Rectal smooth muscle tissue (tissue), 1 donor: Measurements from ENCODE around the gene TMEM121B.

Experiments used
- H3K27ac ChIP-seq: one replicate; pipeline ENCODE4 v1.7.0; 2013; ENCODE audit warnings: low read depth, low read length, inconsistent platforms
- H3K27me3 ChIP-seq: one replicate; pipeline ENCODE4 v1.7.0; 2013; ENCODE audit warnings: low read length; ENCODE audit not compliant: control insufficient read depth, insufficient read depth
- H3K36me3 ChIP-seq: one replicate; pipeline ENCODE4 v1.7.0; 2013; ENCODE audit warnings: low read length; ENCODE audit not compliant: control insufficient read depth, insufficient read depth
- H3K4me1 ChIP-seq: one replicate; pipeline ENCODE4 v1.7.0; 2013; ENCODE audit warnings: low read length; ENCODE audit not compliant: control insufficient read depth, insufficient read depth
- H3K4me3 ChIP-seq: one replicate; pipeline ENCODE4 v1.7.0; 2013; ENCODE audit warnings: low read length
- H3K9ac ChIP-seq: one replicate; pipeline ENCODE4 v1.7.0; 2013; ENCODE audit warnings: low read length

The TMEM121B gene

DNA sequence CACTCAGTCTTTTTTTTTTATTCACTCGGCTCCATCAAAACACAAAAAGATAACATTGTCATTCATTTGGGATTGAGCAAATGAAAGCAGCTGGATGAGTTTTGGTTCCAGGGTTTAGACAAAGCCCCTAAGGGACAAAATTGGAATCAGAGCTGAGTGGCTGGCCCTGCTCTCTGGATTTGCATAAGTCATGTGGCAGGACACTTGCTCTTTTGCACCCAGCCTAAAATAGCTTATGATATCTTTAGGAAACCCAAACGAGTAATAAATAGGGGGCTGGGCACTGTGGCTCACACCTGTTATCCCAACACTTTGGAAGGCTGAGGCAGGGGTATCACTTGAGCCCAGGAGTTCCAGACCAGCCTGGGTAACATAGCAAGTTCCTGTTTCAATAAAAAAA lies 11.0 kb upstream of the TMEM121B start:
- H3K4me1 ChIP-seq: no peaks in the 10 kb centered on the region
- no peaks in the 10 kb centered on the region for H3K36me3 ChIP-seq
- H3K27ac ChIP-seq: no peak overlapping the region
- H3K4me3 ChIP-seq: no peak overlapping the region
- no peaks in the 10 kb centered on the region for H3K27me3 ChIP-seq
- H3K9ac ChIP-seq: no peak overlapping the region

DNA sequence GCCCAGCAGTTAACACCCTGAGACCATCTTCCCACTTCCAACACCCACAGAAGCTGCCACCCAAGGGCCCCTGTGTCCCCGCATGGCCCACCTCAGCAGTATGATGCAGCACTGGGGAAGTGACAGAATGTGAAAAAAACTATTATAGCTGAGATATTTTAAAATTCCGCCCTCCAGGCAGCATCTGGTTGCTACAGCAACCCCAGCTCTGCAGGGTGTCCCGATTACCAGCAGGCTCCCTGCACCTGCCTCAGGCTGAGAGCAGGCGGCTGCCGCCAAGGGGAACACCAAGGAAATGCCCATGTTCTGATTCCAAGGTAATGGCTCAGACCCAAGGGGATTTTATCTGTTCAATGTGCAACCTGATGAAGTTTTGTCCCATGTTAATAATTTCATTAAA lies 10.5 kb upstream of the TMEM121B start:
- Histone ChIP-seq H3K27me3 (no peaks in the 10 kb centered on the region), H3K4me1 (no peaks in the 10 kb centered on the region), H3K36me3 (no peaks in the 10 kb centered on the region), H3K9ac (no peak overlapping the region), H3K27ac (no peak overlapping the region), H3K4me3 (no peak overlapping the region)

DNA sequence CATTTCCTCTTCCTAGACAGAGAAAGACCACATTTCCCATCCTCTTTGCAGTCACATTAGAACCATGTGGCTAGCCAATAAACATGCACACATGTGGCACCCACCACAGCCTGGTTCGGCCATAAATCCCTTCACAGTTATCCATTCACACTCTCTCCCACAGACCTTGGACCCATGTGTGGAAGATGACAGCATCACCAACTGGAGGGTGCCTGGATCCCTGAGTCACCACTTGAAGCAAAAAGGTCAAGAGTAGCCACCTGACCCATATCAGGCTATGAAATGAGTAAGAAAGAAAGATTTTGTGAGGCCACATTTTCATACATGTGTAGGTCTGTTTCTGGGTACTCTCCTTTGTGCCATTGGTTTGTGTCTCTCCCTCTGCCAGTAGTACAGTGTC lies 9.0 kb upstream of the TMEM121B start:
- Histone ChIP-seq H3K27ac (no peak overlapping the region), H3K36me3 (no peaks in the 10 kb centered on the region), H3K4me1 (no peaks in the 10 kb centered on the region), H3K9ac (no peak overlapping the region), H3K4me3 (no peak overlapping the region), H3K27me3 (no peaks in the 10 kb centered on the region)

DNA sequence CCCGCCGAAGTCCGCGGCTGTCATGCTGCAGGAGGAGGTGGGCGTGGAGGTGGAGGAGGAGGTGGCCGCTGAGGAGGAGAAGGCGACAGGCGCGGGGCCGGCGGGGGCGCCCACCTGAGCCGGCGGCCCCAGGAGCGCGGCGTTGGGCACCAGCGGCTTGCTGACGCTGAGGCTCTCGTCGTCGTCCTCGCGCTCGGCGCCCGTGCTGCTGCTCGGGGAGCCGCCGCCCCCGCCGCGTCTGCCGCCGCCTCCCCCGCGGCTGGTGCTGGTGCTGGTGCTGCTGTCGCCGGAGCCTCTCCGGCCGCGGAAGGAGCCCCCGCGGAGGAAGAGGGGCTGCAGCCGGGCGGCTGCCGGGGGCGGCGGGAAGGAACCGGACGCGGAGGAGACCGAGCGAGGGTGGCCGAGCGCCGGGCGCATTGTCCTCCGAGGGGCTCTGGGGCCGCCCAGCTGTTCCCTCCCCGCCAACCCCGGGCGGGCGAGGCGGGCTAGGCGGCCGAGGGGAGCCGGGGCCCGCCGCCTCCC lies 388 bp downstream of the TMEM121B start:
- Histone ChIP-seq H3K27ac (no peak overlapping the region), H3K9ac (no peak overlapping the region), H3K4me1 (no peaks in the 10 kb centered on the region), H3K27me3 (peaks cover 21% of the 10 kb centered on the region), H3K36me3 (no peaks in the 10 kb centered on the region), H3K4me3 (no peak overlapping the region)

DNA sequence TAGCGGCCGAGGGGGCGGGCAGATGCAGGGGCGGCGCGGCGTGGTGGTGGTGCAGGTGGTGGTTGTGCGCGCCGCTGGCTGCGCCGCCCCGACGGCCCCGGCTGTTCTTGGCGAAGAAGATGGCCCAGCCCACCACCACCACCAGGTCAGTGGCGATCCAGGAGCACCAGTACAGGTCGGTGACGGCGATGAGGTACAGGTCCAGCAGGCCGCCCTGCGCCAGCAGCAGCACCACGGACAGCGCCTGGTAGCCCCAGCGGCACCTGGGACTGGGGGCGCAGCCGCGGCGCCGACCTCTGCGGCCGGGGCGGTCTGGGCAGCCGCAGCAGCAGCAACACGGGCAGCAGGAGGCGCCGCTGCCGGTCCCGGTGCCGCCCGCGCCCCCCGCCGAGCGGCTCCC lies 879 bp downstream of the TMEM121B start:
- Histone ChIP-seq H3K27me3 (peaks cover 21% of the 10 kb centered on the region), H3K27ac (no peak overlapping the region), H3K36me3 (no peaks in the 10 kb centered on the region), H3K4me3 (no peak overlapping the region), H3K4me1 (no peaks in the 10 kb centered on the region), H3K9ac (no peak overlapping the region)

DNA sequence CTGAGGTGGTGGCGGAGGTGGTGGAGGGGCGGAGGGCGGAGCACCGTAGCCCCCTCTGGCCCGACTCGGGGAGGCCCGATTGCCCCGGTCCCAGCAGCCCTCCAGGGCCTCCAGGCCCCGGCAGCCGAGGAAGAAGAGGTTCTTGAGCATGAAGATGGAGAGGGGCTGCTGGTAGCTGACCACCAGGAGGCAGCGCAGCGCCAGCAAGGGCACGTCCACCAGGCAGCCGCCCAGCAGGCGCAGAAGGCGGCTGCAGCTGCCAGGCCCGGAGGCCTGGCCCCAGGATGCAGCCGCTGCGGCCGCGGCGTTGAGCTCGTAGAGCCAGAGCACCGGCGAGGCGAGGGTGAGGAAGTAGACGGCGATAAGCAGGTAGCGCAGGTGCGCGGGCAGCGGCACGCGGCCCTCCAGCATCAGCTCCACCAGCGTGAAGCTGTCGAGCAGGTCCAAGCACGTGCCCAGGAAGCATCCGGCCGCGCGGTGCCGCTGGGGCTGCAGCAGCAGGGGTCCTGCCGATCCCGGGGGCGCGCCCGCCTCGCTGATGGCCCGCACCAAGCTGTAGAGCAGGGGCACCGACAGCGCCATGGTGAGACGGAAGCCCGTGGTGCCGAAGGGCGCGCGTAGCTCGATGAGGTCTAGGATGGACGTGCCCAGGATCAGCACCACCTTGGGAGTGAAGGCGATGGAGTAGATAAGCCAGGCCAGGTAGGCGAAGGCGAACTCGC lies 1.5 kb downstream of the TMEM121B start:
- H3K27ac ChIP-seq: no peak overlapping the region
- H3K9ac ChIP-seq: no peak overlapping the region
- no peaks in the 10 kb centered on the region for H3K36me3 ChIP-seq
- H3K27me3 ChIP-seq: peaks cover 21% of the 10 kb centered on the region
- H3K4me3 ChIP-seq: no peak overlapping the region
- H3K4me1 ChIP-seq: no peaks in the 10 kb centered on the region

DNA sequence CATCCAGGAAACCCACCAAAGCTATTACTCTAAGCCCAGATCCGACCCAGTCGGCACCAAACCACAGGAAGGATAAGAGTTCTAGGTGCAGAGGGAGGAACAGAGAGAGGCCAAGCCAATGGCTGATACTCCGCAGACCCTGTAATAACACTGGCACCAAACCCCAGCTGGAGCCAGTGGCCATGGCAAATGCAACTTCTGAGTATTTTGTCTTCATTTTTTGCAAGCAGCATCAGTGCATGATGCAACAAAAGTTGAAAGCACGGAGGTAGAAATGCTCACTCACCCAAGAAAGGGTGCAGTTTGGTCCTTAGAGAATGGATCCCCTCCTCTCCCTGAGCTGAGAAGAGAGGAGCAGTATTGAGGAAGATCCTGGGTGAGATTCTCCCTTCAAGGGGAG lies 2.8 kb downstream of the TMEM121B start:
- no peak overlapping the region for H3K4me3 ChIP-seq
- no peaks in the 10 kb centered on the region for H3K4me1 ChIP-seq
- peaks cover 21% of the 10 kb centered on the region for H3K27me3 ChIP-seq
- H3K36me3 ChIP-seq: no peaks in the 10 kb centered on the region
- no peak overlapping the region for H3K27ac ChIP-seq
- no peak overlapping the region for H3K9ac ChIP-seq

DNA sequence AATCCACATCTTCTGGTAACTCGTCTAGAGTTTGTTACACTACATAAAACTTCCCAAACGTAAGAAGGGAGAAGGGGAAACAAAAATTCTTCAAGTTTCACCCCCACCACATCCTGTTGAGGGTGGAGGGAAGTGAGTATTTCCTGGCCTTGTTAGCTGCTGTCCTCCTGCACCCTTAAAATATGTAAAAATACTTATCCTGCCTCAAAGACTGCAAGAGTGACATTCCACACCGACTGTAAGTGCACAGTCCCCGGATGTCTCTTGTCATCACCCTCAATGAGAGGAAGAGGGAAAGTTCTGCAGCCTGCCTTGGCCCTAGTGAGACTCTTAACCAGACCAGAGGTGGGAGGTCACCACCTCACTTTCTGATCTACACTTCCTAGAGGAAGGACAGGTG lies 3.3 kb downstream of the TMEM121B start:
- H3K9ac ChIP-seq: no peak overlapping the region
- no peak overlapping the region for H3K4me3 ChIP-seq
- H3K36me3 ChIP-seq: no peaks in the 10 kb centered on the region
- no peak overlapping the region for H3K27ac ChIP-seq
- H3K27me3 ChIP-seq: peaks cover 21% of the 10 kb centered on the region
- no peaks in the 10 kb centered on the region for H3K4me1 ChIP-seq

DNA sequence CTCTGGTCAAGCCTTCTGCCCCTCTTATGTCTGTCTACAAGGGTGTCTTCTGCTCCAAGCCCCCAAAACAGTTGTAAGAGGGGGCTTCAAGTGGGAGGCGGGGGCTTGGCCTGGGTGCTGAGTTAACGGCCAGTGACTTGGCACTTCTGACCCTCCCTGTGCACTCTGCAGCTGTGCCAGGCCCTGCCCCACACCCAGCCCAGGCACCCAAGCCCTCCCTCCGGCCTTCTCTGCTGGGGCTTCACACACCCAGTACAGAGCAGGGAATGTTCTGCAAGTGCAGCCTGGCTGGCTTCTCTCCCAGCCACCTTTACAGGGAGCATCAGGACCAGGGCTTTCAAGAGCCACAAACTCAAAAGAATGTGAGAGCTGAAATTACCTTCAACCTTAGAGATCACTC lies 3.8 kb downstream of the TMEM121B start:
- H3K27me3 ChIP-seq: peaks cover 21% of the 10 kb centered on the region
- no peaks in the 10 kb centered on the region for H3K36me3 ChIP-seq
- H3K4me3 ChIP-seq: no peak overlapping the region
- H3K9ac ChIP-seq: no peak overlapping the region
- no peaks in the 10 kb centered on the region for H3K4me1 ChIP-seq
- H3K27ac ChIP-seq: no peak overlapping the region

DNA sequence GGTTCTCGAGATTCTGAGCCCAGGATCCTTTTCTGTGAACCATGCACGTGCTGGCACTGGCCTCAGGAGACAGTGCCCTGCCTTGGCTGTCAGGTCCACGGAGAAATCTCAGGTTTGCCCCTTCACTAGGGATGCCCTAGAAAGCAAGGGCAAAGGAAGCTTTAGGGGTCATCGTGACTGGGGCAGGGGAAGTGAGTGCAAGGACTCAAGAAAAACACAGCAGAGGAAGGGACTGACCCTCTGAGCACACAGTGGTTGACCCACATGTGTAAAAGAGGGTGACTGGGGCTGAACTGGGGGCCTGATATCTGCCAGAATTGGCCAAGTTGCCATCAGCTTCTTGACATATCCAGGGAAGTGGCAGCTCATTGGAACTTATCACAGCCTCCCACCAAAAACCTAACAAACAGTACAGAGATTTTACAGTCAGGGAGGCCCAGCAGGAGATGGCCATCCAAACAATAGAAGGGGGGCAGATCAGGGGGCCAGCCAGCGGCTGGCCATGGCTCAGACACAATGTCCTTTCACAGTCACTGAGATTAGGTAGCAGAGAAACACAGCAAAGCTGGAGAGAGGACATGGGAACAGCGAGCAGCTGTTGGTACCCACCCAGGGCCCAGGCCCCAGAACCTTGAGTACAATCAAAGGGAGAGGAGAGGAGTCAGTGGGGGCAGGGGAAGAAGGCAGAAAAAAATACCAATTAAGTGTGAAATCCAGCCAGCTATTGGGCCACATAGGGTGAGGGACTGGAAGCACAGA lies 4.4 kb downstream of the TMEM121B start:
- Histone ChIP-seq H3K4me1 (no peaks in the 10 kb centered on the region), H3K4me3 (no peak overlapping the region), H3K36me3 (no peaks in the 10 kb centered on the region), H3K27ac (no peak overlapping the region), H3K27me3 (peaks cover 16% of the 10 kb centered on the region), H3K9ac (no peak overlapping the region)

DNA sequence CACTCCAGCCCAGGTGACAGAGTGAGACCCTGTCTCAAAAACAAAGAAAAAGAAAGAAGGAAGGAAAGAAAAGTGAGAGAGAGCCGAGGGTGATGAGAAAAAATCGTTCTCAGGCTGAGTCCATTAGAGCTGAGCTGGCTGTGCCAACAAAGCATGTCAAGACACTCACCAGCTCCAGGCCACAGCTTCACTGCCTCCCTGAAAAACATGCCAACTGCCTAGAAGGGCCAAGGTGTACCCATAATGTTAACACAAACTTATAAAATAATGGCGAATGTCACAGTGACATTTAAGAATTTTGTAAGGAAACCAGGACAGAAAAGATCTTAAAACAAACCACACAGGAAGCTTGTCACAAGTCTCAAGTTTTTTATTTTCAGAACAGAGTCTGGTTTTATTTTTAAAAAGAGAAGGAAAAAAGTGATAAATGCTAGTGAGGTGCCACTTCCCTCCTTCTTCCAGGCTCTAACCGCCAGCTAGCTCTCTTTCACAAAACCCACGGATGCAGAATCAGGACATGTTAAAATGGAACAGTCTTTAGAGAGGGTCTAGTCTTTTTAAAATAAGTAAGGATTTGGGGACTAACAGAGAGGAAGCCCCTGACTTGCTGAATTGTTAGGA lies 5.1 kb downstream of the TMEM121B start:
- Histone ChIP-seq H3K4me3 (no peak overlapping the region), H3K27ac (no peak overlapping the region), H3K9ac (no peak overlapping the region), H3K36me3 (no peaks in the 10 kb centered on the region), H3K27me3 (peaks cover 11% of the 10 kb centered on the region), H3K4me1 (no peaks in the 10 kb centered on the region)

DNA sequence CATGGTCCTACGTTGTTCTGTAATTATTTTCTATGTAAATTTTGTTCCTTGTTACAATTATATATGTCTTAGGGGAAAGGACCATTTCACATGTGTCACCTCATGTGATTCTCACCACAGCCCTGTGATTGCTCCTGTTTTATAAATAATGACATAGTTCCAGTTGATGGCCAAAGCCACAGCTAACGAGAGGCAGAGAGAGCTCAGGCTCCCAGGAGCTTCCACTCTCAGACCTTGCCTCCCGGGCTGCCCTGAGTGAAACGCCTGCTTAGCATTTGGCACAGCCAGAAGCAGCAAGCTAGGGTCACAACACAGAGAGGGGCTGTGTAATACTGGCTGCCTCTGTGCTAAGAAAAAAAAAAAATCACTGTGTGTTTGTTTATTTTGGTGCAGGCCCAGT lies 5.9 kb downstream of the TMEM121B start:
- Histone ChIP-seq H3K27me3 (peaks cover 11% of the 10 kb centered on the region), H3K27ac (no peak overlapping the region), H3K4me3 (no peak overlapping the region), H3K4me1 (no peaks in the 10 kb centered on the region), H3K9ac (no peak overlapping the region), H3K36me3 (no peaks in the 10 kb centered on the region)
